Measurements from ENCODE around the gene SLFN12L. TPM values are rescaled to one million over a fixed set of nuclear protein-coding genes. Genes with fewer than 3 reads are reported as not detected.
"Not testable (repeated sequence)": the region's sequence is repeated elsewhere in the genome, so short reads cannot be mapped to it uniquely, and the experiment has no call there.

Gene SLFN12L
- total RNA-seq, 1 experiment from 2014 or later, result 0.13 TPM

GRCh38 chr17:35519439-35519838, 18.0 kb downstream of the SLFN12L start:
- ChIA-PET CTCF (no interaction called here), POLR2A (no interaction called here)
- Mint-ChIP-seq H3K4me3 (no peak overlapping the region), H3K9me3 (no peaks in the 10 kb centered on the region), H3K27me3 (ENCODE audit: low read depth) (peaks cover 63% of the 10 kb centered on the region), H3K4me1 (peaks cover 4% of the 10 kb centered on the region), H3K27ac (no peak overlapping the region), H3K36me3 (no peaks in the 10 kb centered on the region)
- DNase-seq (ENCODE audit: low spot score) (no peak), ATAC-seq (no peak)
- TF ChIP-seq HMGA2 (CRISPR knock-in tag; IDR thresholded peaks at IDR 0.05), result no peak
- TF ChIP-seq E2F4 (CRISPR knock-in tag; IDR thresholded peaks at IDR 0.05; ENCODE audit: borderline replicate concordance, low read depth), result no peak
- TF ChIP-seq CREM (CRISPR knock-in tag; IDR thresholded peaks at IDR 0.05), result no peak

GRCh38 chr17:35518431-35518830, 19.0 kb downstream of the SLFN12L start:
- ATAC-seq, POLR2A ChIA-PET, H3K9me3 Mint-ChIP-seq: not testable (repeated sequence)

GRCh38 chr17:35515027-35515426, 22.5 kb downstream of the SLFN12L start:
- no peak for TF ChIP-seq SOX15 (CRISPR knock-in tag; IDR thresholded peaks at IDR 0.05)
- TF ChIP-seq GABPB1 (CRISPR knock-in tag; IDR thresholded peaks at IDR 0.05), result no peak
- no peak for TF ChIP-seq RORB (CRISPR knock-in tag; IDR thresholded peaks at IDR 0.05)
- TF ChIP-seq ESRRA (CRISPR knock-in tag; IDR thresholded peaks at IDR 0.05; ENCODE audit: borderline replicate concordance), result no peak
- no peak for TF ChIP-seq ATF1 (CRISPR knock-in tag; IDR thresholded peaks at IDR 0.05)
- H3K27me3 Mint-ChIP-seq (ENCODE audit: low read depth), result peaks cover 69% of the 10 kb centered on the region
- H3K4me3 Mint-ChIP-seq, result no peak overlapping the region
- CTCF ChIA-PET, result no interaction called here
- no peak overlapping the region for H3K27ac Mint-ChIP-seq
- ATAC-seq (no peak), DNase-seq (ENCODE audit: low spot score) (no peak)
- POLR2A ChIA-PET, result interaction anchor here (0.7 kb wide), 1 partner anchor 856 kb away, joined by 4 read pairs; no protein-coding TSS in a partner anchor
- peaks cover 7% of the 10 kb centered on the region for H3K9me3 Mint-ChIP-seq
- H3K4me1 Mint-ChIP-seq, result no peaks in the 10 kb centered on the region
- no peaks in the 10 kb centered on the region for H3K36me3 Mint-ChIP-seq

More at GRCh38 chr17:35518431-35518830, 19.0 kb downstream of the SLFN12L start:
- H3K36me3 Mint-ChIP-seq; H3K27ac Mint-ChIP-seq; H3K4me3 Mint-ChIP-seq; H3K4me1 Mint-ChIP-seq; DNase-seq (ENCODE audit: low spot score): not testable (repeated sequence)
- CTCF ChIA-PET, result interaction anchor here (0.6 kb wide), 1 partner anchor 348 kb away, joined by 3 read pairs; no protein-coding TSS in a partner anchor
- H3K27me3 Mint-ChIP-seq (ENCODE audit: low read depth), result peaks cover 64% of the 10 kb centered on the region

GRCh38 chr17:35514564-35514963, 22.9 kb downstream of the SLFN12L start:
- no peak overlapping the region for H3K27ac Mint-ChIP-seq
- no peak for TF ChIP-seq HMGA2 (CRISPR knock-in tag; IDR thresholded peaks at IDR 0.05)
- no peak for TF ChIP-seq USF1 (CRISPR knock-in tag; IDR thresholded peaks at IDR 0.05)
- no peak for TF ChIP-seq OVOL2 (CRISPR knock-in tag; IDR thresholded peaks at IDR 0.05; ENCODE audit: borderline replicate concordance)
- no peak for TF ChIP-seq ZNF425 (CRISPR knock-in tag; conservative IDR thresholded peaks at IDR 0.05)
- no peak for TF ChIP-seq CREM (CRISPR knock-in tag; IDR thresholded peaks at IDR 0.05)
- TF ChIP-seq GABPB1 (CRISPR knock-in tag; IDR thresholded peaks at IDR 0.05), result no peak
- no peak for TF ChIP-seq SOX15 (CRISPR knock-in tag; IDR thresholded peaks at IDR 0.05)
- no peak for TF ChIP-seq MLX (CRISPR knock-in tag; IDR thresholded peaks at IDR 0.05)
- no peak for TF ChIP-seq MYBL2 (CRISPR knock-in tag; IDR thresholded peaks at IDR 0.05)
- no peak for TF ChIP-seq MAX (CRISPR knock-in tag; IDR thresholded peaks at IDR 0.05)
- TF ChIP-seq FOXP4 (CRISPR knock-in tag; IDR thresholded peaks at IDR 0.05), result no peak
- no peak for TF ChIP-seq ZNF281 (CRISPR knock-in tag; IDR thresholded peaks at IDR 0.05)
- TF ChIP-seq KAT7 (CRISPR knock-in tag; IDR thresholded peaks at IDR 0.05; ENCODE audit: borderline replicate concordance), result no peak
- H3K9me3 Mint-ChIP-seq, result peaks cover 11% of the 10 kb centered on the region
- no peak for DNase-seq (ENCODE audit: low spot score)
- no peak for ATAC-seq
- POLR2A ChIA-PET, result interaction anchor here (0.6 kb wide), 1 partner anchor 53 kb away, joined by 5 read pairs; no protein-coding TSS in a partner anchor
- H3K27me3 Mint-ChIP-seq (ENCODE audit: low read depth), result peaks cover 69% of the 10 kb centered on the region
- H3K4me3 Mint-ChIP-seq, result no peak overlapping the region
- no peaks in the 10 kb centered on the region for H3K4me1 Mint-ChIP-seq
- H3K36me3 Mint-ChIP-seq, result no peaks in the 10 kb centered on the region
- CTCF ChIA-PET, result no interaction called here

All from WTC11 (cell line).